ENCODE results near the gene BRI3. TPM values are rescaled to one million over a fixed set of nuclear protein-coding genes. Genes with fewer than 3 reads are reported as not detected.

The BRI3 gene
- total RNA-seq, 4 donors from 2014 or later, result 36.4 to 52.9 (median 45.2) TPM

- WGBS, result 72% methylated on average over 19 of the region's 24 CpGs
- Histone ChIP-seq H3K9me3 (no peaks in the 10 kb centered on the region), H3K36me3 (no peaks in the 10 kb centered on the region), H3K4me1 (no peaks in the 10 kb centered on the region), H3K27me3 (no peaks in the 10 kb centered on the region), H3K4me3 (no peak overlapping the region), H3K27ac (no peak overlapping the region)
- DNase-seq (ENCODE audit: low spot score in 2 of 2), result no peak
- TF ChIP-seq CTCF (IDR thresholded peaks at IDR 0.05), result no peak
- no peak for TF ChIP-seq POLR2A (IDR thresholded peaks at IDR 0.05)
- TF ChIP-seq POLR2AphosphoS5 (IDR thresholded peaks at IDR 0.05), result no peak
- no peak for TF ChIP-seq EP300 (IDR thresholded peaks at IDR 0.05)
Measured at GRCh38 chr7:98322331-98323270, 41.1 kb downstream of the BRI3 start.

- Histone ChIP-seq H3K27me3 (no peaks in the 10 kb centered on the region), H3K36me3 (no peaks in the 10 kb centered on the region), H3K4me1 (no peaks in the 10 kb centered on the region), H3K27ac (no peak overlapping the region), H3K9me3 (no peaks in the 10 kb centered on the region), H3K4me3 (no peak overlapping the region)
- no peak for DNase-seq (ENCODE audit: low spot score in 2 of 2)
- 66% methylated on average over 28 of the region's 28 CpGs for WGBS
- TF ChIP-seq CTCF (IDR thresholded peaks at IDR 0.05) (no peak), POLR2AphosphoS5 (IDR thresholded peaks at IDR 0.05) (no peak), POLR2A (IDR thresholded peaks at IDR 0.05) (no peak), EP300 (IDR thresholded peaks at IDR 0.05) (no peak)
Measured at GRCh38 chr7:98323597-98324322, 42.3 kb downstream of the BRI3 start.

- WGBS, result 91% methylated on average over 6 of the region's 6 CpGs
- TF ChIP-seq POLR2A (IDR thresholded peaks at IDR 0.05) (no peak), POLR2AphosphoS5 (IDR thresholded peaks at IDR 0.05) (no peak), CTCF (IDR thresholded peaks at IDR 0.05) (no peak), EP300 (IDR thresholded peaks at IDR 0.05) (no peak)
- H3K27me3 ChIP-seq, result no peaks in the 10 kb centered on the region
- no peaks in the 10 kb centered on the region for H3K36me3 ChIP-seq
- H3K27ac ChIP-seq, result no peak overlapping the region
- no peak overlapping the region for H3K4me3 ChIP-seq
- H3K4me1 ChIP-seq, result no peaks in the 10 kb centered on the region
- H3K9me3 ChIP-seq, result no peaks in the 10 kb centered on the region
- DNase-seq (ENCODE audit: low spot score in 2 of 2), result no peak
Measured at GRCh38 chr7:98324782-98325181, 43.3 kb downstream of the BRI3 start.

GRCh38 chr7:98329100-98329790 lies 47.8 kb downstream of the BRI3 start:
- WGBS, result 73% methylated on average over 14 of the region's 14 CpGs
- no peak overlapping the region for H3K27ac ChIP-seq

More at GRCh38 chr7:98329100-98329790, 47.8 kb downstream of the BRI3 start:
- DNase-seq (ENCODE audit: low spot score in 2 of 2), result no peak
- no peak for TF ChIP-seq POLR2AphosphoS5 (IDR thresholded peaks at IDR 0.05)
- no peak for TF ChIP-seq CTCF (IDR thresholded peaks at IDR 0.05)
- TF ChIP-seq EP300 (IDR thresholded peaks at IDR 0.05), result no peak
- no peak for TF ChIP-seq POLR2A (IDR thresholded peaks at IDR 0.05)
- Histone ChIP-seq H3K9me3 (no peaks in the 10 kb centered on the region), H3K4me3 (no peak overlapping the region), H3K4me1 (no peaks in the 10 kb centered on the region), H3K36me3 (no peaks in the 10 kb centered on the region), H3K27me3 (no peaks in the 10 kb centered on the region)

Data from suprapubic skin (tissue), 4 donors.